Measurements from ENCODE around the gene ZNF488.
"Not testable (repeated sequence)": the region's sequence is repeated elsewhere in the genome, so short reads cannot be mapped to it uniquely, and the experiment has no call there.

The ZNF488 gene

GRCh38 chr10:47410271-47410670, 26.2 kb upstream of the ZNF488 start:
- DNase-seq (ENCODE audit: low read depth in 2 of 2): no peak

GRCh38 chr10:47409866-47410256, 25.8 kb upstream of the ZNF488 start:
- DNase-seq (ENCODE audit: low read depth in 2 of 2): no peak

GRCh38 chr10:47409171-47409865, 25.2 kb upstream of the ZNF488 start:
- DNase-seq (ENCODE audit: low read depth in 2 of 2): no peak

GRCh38 chr10:47408606-47409005, 24.5 kb upstream of the ZNF488 start:
- DNase-seq (ENCODE audit: low read depth in 2 of 2): no peak

GRCh38 chr10:47406870-47407691, 23.0 kb upstream of the ZNF488 start:
- DNase-seq (ENCODE audit: low read depth in 2 of 2): no peak

- DNase-seq (ENCODE audit: low read depth in 2 of 2): no peak
These were observed 22.4 kb upstream of the ZNF488 start for GRCh38 chr10:47406548-47406869.

- no peak for DNase-seq (ENCODE audit: low read depth in 2 of 2)
These were observed 21.9 kb upstream of the ZNF488 start for GRCh38 chr10:47405857-47406547.

- DNase-seq (ENCODE audit: low read depth in 2 of 2): no peak
These were observed 20.8 kb upstream of the ZNF488 start for GRCh38 chr10:47404937-47405336.

GRCh38 chr10:47404446-47404845, 20.4 kb upstream of the ZNF488 start:
- DNase-seq (ENCODE audit: low read depth in 2 of 2): no peak

- no peak for DNase-seq (ENCODE audit: low read depth in 2 of 2)
These were observed 19.6 kb upstream of the ZNF488 start for GRCh38 chr10:47403446-47404318.

- no peak for DNase-seq (ENCODE audit: low read depth in 2 of 2)
These were observed 18.7 kb upstream of the ZNF488 start for GRCh38 chr10:47402641-47403301.

GRCh38 chr10:47401874-47402640, 18.0 kb upstream of the ZNF488 start:
- no peak for DNase-seq (ENCODE audit: low read depth in 2 of 2)

- no peak for DNase-seq (ENCODE audit: low read depth in 2 of 2)
These were observed 17.1 kb upstream of the ZNF488 start for GRCh38 chr10:47401210-47401609.

- no peak for DNase-seq (ENCODE audit: low read depth in 2 of 2)
These were observed 16.7 kb upstream of the ZNF488 start for GRCh38 chr10:47400786-47401185.

- no peak for DNase-seq (ENCODE audit: low read depth in 2 of 2)
These were observed 16.2 kb upstream of the ZNF488 start for GRCh38 chr10:47400251-47400650.

GRCh38 chr10:47397256-47397655, 13.2 kb upstream of the ZNF488 start:
- DNase-seq (ENCODE audit: low read depth in 2 of 2): no peak

GRCh38 chr10:47396311-47396717, 12.2 kb upstream of the ZNF488 start:
- no peak for DNase-seq (ENCODE audit: low read depth in 2 of 2)

- DNase-seq (ENCODE audit: low read depth in 2 of 2): no peak
These were observed 5.5 kb upstream of the ZNF488 start for GRCh38 chr10:47389619-47390018.

GRCh38 chr10:47388879-47389278, 4.8 kb upstream of the ZNF488 start:
- DNase-seq (ENCODE audit: low read depth in 2 of 2): no peak

- DNase-seq (ENCODE audit: low read depth in 2 of 2): not testable (repeated sequence)
These were observed 2.0 kb upstream of the ZNF488 start for GRCh38 chr10:47386104-47386503.
